ENCODE measurements around the gene ORM1.

Gene ORM1

DNA sequence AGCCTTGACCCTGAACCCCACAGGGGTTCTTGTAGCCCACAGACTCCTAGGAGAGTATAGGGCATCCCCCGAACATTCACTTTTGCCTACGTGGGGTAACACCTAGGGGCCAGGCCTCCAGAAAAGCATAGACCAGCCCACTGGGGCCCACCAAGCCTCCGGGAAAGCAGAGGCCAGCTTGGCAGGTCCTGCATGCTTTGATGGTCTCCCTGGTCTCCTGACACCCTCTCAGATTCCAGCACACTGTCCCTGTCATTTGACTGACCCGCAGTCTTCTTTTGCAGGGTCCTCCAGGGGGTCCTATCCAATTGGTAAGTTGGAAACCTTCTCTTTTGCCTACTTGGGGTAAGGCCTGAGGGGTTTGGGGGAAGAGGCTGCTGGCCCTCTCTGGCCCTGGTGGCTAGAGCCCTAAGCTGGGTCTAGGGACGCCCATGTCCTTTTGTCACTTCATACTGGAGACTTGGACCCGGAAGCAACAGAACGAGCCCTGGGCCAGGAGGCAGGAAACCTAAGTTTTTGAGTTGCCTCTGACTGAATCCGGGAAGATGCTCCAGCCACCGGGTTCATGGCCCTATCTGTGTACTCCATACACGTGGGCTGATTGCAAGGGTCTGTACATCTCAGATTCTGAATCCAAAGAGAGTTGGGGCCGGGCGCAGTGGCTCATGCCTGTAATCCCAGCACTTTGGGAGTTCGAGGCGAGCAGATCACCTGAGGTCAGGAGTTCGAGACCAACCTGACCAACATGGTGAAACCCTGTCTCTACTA, 20.9 kb upstream of the ORM1 start:
- DNase-seq (ENCODE audit: low read depth), result no peak
- no peak overlapping the region for H3K4me3 ChIP-seq (ENCODE audit: low read length)
- TF ChIP-seq, protein P1, sequence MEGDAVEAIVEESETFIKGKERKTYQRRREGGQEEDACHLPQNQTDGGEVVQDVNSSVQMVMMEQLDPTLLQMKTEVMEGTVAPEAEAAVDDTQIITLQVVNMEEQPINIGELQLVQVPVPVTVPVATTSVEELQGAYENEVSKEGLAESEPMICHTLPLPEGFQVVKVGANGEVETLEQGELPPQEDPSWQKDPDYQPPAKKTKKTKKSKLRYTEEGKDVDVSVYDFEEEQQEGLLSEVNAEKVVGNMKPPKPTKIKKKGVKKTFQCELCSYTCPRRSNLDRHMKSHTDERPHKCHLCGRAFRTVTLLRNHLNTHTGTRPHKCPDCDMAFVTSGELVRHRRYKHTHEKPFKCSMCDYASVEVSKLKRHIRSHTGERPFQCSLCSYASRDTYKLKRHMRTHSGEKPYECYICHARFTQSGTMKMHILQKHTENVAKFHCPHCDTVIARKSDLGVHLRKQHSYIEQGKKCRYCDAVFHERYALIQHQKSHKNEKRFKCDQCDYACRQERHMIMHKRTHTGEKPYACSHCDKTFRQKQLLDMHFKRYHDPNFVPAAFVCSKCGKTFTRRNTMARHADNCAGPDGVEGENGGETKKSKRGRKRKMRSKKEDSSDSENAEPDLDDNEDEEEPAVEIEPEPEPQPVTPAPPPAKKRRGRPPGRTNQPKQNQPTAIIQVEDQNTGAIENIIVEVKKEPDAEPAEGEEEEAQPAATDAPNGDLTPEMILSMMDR (IDR thresholded peaks at IDR 0.05; ENCODE audit: insufficient read depth, low read depth, low read length, missing control alignments), result no peak

DNA sequence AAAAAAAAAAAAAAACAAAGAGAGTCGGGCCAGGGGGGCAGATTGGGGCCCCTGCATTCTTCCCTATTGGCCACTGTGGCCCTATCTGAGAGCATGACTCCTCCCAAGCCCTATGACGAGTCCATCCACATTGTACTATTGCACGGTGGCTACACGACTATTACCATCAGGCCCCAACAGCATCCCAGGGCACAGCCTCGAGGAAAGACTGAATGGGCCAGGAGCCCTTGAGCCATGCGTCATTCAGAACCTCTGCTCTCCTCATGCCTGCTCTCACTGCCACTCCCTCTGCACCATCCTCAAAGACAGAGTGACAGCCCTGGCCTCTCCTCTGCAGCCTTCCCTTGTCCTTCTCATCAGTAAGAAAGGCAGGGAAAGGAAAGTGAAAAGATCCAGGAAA, 20.2 kb upstream of the ORM1 start:
- H3K4me3 ChIP-seq (ENCODE audit: low read length), result no peak overlapping the region
- no peak for DNase-seq (ENCODE audit: low read depth)
- TF ChIP-seq, protein P1 (IDR thresholded peaks at IDR 0.05; ENCODE audit: insufficient read depth, low read depth, low read length, missing control alignments), result no peak

DNA sequence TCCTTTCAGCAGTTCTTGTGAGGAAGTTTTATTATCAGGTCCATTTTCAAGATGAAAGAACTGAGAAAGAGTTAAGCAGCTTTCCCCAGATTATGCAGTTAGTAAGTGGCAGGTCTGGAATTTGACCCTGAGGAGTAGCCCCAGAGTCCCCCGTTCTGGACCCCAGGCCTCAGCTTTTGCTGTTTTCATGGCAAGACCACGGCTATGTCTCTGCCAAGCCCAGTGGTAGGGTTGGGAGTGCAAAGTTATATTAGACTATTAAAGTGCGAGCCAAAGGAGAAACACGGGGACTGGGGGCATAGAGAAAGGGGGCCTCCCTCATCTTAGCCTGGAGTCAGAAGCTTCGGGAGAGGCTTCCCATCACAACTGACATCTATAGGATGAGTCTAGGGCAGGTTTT, 19.3 kb upstream of the ORM1 start:
- no peak overlapping the region for H3K4me3 ChIP-seq (ENCODE audit: low read length)
- TF ChIP-seq, protein P1 (IDR thresholded peaks at IDR 0.05; ENCODE audit: insufficient read depth, low read depth, low read length, missing control alignments), result no peak
- DNase-seq (ENCODE audit: low read depth), result no peak

DNA sequence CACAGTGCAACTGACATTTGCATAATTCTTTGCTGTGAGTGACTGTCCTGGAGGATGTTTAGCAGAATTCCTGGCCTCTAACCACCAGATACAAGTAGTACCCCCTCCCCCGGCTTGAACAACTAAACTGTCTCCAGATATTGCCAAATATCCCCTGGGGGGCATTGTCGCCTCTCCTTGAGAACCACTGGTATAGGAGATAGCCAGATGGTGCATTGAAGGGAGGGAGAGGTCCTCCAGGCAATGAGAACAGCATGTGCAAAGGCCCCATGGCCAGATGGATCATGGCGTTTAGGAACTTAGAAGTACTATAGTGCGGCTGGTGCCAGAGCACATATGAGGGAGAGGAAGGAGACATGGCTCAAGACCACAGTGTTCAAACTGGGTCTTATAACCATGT, 18.9 kb upstream of the ORM1 start:
- DNase-seq (ENCODE audit: low read depth), result no peak
- no peak overlapping the region for H3K4me3 ChIP-seq (ENCODE audit: low read length)
- TF ChIP-seq, protein P1 (IDR thresholded peaks at IDR 0.05; ENCODE audit: insufficient read depth, low read depth, low read length, missing control alignments), result no peak

DNA sequence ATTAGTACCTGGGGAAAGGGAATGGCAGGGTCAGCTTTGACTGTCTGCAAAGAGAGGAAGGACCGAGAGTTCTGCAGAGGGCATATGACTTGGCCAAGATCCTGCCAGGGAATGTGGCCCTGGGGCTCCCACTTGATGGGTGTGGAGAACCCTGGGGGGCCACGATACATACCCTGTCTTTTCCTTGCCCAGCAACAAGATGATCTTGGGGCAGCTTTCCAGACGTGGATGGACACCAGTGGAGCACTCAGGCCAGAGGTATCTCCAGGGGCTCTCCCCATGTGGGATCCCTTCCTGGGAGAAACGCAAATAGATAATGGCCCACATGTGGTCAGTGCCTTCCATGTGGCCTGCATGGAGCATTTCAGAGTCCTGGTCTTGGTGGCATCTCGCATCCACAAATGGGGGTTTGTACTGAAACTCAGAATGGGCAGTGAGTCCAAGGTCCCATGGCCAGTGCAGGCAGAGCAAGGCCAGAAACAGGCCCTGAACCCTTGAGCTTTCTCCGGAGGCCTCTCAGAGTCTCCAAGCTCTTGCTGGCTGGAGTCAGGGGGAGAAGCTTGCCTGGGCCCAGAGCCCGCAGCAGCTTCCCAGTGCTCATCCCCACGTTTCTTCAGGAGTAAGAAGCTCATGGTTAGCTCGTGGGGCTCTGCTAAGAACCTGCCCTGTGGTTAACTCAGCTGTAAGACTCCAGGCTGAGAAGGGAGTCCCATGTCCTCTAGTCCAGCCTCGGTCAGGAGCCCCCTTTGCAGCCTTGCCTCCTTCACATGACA, 18.3 kb upstream of the ORM1 start:
- H3K4me3 ChIP-seq (ENCODE audit: low read length), result no peak overlapping the region
- TF ChIP-seq, protein P1 (IDR thresholded peaks at IDR 0.05; ENCODE audit: insufficient read depth, low read depth, low read length, missing control alignments), result no peak
- no peak for DNase-seq (ENCODE audit: low read depth)

DNA sequence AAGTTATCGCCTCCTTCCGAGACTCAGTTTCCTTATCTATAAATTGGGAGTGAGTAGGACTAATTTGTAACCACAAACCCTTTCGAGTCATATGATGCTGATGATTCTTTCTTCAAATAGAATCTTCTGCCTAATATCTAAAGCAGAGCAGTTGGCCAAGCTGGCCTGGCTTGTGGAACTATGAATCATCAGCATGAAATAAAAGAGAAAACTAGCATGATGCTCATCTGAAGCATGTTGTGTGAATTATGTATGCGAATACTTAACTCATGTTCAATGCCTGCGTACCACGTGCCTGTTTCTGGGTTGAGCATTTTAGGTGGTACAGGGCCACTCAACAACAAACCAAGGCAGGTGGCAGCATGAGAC, 15.0 kb upstream of the ORM1 start:
- TF ChIP-seq, protein P1 (IDR thresholded peaks at IDR 0.05; ENCODE audit: insufficient read depth, low read depth, low read length, missing control alignments), result no peak
- DNase-seq (ENCODE audit: low read depth), result no peak
- H3K4me3 ChIP-seq (ENCODE audit: low read length), result no peak overlapping the region

All from epithelial cell of esophagus (primary cell).